A172 (cell line): Measurements from ENCODE around the gene ST3GAL2. TPM values are rescaled to one million over a fixed set of nuclear protein-coding genes. Genes with fewer than 3 reads are reported as not detected.

Experiments used
- DNase-seq: peaks from one replicate; pipeline ENCODE4 v3.0.0-alpha.2; 2015; ENCODE audit warnings: low spot score
- total RNA-seq: library from RNA; depleted of rRNA; stranded (reverse); fragments of >200 nt; shearing (Covaris generic); gene quantifications from 2 replicates; pipeline ENCODE4 v1.2.3, GENCODE V29; 2014

ST3GAL2 gene
- total RNA-seq, 1 experiment from 2014 or later: 17.3 TPM

DNA sequence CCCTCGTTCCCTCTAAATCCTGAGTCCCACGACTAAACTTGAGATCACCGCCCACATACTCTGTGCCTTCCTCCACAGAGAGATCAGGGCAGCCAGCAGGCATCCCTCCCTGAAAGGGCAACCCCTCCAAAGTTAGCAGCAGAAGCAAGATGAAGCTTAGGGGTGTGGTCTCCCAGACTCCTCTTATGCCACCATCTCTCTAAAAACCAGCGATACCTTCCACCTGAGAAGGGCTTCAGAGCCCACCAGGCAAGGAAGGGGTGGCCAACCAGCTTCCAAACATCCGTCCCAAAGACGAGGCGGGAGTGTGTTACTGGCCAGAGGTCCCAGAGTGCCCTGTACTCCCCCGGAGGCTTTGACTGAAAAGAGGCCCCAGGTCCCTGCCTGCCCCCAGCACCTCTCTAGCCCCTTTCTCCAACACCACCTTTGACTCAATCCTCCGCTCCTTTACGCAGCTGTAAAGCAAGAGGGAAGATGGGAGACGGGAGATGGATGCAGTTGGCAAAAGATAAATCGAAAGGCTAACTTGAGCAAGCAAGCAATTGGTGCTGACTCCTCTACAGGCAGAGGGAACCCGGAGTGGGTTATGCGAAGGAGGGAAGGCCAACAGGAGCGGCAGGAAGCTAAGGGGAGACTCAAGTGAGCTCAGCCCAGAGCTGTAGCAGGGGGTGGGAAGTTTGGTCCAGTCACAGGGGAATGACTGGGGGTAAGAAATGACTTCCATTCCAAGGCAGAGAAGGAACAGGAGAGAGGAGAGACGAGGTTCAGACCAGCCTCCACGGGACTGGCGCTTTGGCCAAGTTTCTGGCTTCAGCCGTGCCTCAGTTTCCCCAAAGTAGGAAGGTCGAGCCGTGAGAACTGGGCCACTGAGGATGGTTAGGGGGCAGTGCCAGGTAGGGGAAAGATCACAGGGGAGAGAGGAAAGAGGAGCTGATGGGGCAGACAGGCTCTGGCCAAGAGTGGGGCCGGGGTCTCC is 1.0 kb downstream of the ST3GAL2 start:
- DNase-seq: no peak

DNA sequence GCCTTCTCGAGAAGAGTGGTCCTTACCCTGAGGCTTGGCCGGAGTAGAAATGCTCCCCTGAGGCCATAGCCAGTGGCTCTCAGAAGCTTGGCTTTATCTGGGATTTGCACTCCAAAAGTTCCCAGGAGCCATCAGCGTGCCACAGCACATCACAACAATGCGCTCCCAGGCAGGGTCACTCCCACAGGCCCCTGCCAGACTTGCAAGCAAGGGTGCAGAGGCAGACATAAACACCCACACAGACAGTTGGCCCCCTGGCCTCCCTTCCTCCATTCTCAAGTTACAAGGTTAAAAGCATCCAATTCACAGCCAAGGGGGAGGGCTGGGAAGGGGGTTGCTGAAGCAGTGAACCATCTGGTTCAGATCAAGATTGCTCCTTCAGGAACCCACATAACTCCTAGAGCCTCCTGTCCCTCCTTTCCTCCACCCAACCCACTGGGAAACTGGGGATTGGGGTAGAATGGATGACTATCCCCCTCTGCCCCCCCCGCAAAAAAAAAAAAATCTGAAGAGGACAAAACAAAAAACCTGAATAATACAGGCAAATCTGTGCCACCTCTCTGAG is 1.8 kb downstream of the ST3GAL2 start:
- DNase-seq: no peak

DNA sequence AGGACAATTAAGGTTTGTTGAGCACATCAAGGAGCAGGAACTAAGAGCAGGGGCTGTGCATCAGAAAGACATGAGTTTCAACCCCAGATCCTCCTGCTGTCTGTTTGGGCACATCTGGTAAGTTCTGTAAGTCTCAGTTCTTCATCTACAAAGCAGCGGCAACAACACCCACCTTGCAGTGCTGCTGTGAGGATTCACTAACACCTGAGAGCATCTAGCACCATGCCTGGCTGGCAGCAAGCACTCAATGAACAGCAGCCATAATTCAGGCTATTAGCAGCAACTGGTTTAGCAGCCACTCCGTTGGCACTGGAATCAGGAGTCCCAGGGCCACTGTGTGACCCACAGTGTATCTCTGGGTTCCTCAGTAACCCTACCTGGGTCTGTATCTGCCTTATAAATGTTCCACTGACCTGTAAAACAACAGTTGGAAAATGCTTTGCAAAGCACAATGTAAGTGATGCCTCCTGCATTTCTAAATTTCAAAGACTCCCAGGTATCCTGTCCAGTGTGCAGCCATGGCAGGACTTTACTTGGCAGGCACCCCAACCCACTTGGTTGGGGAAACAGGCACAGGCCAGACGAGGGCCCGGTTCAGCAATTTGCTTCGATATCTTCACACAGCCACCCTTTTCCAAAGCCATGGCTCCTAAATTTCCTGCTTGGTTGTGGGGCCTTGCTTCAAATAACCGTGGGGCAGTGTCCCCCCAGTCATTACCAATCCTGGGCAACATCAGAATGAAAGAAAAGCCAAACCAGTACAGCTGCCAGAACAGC is 4.2 kb downstream of the ST3GAL2 start:
- no peak for DNase-seq

DNA sequence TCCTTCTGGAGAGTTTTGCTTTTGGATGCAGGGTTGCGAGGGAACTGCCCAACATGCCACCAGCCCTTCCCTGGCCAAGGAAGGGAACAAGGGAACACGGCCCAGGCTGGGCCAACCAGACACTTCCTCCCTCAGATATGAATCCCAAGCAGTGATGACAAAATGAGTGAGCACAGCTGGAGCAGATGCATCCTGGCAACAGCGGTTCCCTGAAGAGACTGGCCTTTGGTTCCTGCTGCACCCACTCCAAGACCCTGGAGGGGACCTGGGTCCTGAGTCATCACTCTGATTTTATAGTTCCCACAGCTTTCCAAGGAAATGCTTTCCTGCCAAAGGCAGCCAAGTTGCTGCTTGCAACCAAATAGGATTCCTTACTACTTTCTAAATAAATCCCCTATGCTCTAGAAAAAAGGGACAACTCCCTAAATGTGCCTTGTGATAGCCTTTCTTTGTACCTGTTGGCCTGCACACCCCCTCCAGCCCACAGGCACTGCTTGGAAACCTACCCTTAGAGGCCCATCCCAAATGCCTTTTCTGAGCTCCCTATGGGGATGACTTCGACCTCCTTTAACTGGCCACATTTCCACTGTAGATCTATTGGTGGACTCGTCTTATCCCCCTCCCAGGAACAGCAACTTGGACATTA is 5.3 kb downstream of the ST3GAL2 start:
- peak; percentile 89 for DNase-seq

DNA sequence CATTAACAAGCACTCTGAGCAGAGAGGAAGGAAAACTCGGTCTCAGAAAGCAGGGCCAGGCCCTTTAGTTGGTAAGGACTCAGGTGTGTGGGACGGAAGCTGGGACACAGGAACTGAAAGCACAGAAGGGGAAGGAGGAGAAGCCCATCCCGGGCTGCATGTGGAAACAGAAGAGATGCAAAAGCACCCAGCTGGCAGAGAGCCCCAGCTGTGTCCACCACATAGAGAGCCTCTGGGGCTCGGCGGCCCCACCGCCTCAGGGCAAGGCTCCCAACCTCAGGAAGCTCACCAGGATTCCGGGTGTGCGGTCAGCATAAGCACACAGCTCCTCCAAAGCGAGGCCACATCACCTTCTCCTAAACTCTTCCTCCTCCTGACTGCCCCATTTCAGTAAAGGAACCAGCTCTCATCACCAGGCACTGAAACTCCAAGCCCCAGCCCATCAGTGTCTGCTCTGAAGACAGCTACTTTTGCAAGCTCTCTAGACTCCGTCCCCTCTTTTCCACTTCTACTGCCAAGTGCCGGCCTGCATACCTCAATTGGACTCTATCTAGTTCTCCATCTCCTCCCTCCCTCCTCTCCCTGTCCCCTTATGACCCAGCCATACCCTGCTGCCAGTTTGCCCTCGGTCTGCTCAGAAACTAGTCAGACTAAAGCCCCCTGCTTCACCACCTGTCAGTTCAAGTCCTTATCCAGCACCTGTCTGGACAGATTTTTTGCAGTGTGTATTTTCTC is 6.0 kb downstream of the ST3GAL2 start:
- peak; percentile 51 for DNase-seq

DNA sequence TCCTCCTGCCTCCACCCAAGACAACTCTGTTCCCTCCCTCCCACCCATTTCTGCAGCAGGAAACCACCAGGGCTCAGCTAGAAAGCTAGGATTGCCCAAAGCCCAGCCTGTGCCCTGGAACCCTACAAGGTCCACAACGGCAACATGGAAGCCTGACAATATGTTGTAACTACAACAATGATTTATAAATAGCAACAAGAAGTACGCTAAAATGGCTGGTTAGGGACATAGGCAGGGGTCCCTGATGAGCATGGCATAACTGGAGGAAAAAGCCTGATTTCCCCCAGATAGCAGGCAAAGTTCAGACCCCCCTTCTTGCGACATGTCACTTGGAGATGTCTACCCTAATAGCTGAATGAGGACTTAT is 6.6 kb downstream of the ST3GAL2 start:
- no peak for DNase-seq

DNA sequence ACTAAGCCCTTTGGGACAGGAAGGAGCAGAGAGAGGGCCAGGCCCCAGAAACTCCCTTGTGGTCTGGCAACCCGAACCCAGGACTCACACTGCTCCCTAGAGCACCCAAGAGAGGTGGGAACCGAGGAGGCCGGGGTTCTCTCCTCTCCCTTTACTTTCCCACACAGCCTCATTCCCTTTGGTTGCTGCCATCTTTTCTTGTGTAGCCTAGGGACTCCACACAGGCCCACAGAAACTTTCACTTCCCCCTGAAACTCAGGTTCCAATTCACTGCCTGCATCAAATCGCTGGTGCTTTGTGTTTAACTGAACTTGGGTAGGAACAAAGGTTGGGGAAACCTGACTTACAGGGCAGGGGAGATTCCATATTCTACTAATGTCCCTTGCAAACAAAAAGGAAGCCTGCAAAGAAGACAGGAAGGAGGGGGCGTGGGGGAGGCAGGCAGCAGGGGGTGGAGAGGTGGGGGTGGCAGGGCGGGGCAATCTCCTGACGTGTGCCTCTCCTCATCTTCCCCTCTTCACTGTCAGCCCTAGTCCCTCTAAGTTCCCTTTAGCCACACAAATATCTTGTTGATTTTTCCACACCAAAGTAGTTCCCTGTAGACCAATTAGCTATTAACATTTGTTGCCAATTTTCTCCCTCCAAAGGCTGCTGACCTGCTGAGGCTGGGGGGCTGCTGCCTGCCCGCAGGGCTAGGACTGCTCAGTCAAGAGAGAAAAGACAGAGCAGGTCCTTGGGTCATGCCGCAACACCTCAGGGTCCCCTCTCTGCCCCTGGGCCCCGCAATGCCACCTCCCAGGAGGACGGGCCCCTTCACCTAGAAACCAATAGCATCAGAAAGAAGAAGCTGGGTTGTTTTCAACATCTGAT is 8.0 kb downstream of the ST3GAL2 start:
- DNase-seq: peak; percentile 36

DNA sequence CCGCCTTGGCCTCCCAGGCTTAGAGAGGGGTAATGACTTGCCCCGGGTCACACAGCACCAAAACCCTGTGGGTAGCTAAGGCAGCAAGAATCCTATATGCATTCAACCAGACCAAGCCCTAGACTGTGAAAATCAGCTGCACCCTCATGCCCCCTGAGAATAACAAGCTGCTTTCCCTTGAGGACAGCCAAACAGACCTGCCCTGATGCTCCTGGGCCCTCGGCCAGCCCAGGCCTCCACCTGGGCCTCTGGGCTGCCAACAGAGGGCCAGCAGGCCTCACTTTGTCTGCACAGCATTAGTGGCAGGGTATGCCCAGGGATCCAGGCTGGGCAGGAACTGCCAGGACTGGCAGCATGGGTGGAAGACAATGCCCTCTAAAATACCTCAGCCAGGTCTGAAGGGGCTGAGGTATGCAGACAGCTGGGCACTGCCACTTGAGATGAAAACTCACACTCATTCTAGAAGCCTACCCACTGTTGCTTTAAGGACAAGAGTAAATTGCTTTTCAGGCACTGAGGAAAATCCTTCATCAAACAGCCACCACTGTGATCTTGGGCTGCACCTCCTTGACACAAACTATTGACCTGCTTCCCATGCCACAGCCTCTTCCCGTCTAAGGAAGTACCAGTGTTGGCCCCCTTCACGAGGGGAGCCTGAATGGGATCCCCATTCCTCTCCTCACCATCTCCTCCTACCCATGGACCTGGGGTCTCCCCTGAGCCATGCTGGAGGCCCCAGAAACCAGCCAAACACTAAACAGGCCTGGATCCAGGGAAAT is 8.8 kb downstream of the ST3GAL2 start:
- DNase-seq: no peak

DNA sequence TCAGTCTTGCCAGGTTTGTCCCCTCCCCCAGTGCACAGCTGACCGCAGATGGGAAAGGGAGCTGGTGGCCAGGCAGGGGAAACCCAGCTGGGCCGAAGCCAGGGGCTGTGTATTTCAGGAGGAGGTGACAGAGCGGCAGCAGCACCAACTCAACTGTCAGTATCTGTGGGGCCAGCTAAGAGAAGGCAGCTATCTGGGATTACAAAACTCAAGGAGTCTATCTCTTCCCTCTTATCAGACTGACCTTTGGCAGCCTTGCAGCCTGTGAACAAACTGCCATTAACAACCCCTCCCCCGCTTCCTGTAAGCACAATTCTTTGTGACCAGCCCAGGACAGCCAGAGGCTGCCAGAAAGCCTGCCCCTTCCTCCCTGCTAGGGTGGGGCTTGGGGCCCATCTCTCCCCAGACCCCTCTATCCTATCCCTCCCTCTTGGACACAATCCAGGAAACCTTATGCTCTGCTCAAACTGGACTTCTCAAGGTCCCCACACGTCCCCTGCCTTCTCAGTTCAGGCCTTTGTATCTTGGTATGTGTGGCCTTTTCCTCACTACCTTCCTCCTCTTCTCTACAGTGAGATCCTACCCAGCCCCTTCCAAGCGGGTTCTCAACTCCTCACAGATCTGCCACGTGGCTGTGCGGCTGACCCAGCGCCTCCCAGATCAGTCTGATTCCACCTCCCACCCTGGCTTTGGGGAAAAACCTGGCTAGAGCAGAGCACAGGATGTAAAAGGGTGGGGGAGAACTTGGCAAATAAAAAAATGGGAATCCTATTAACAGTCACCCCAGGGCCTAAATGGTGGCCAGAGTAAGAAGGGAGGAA is 10.5 kb downstream of the ST3GAL2 start:
- peak; percentile 100 for DNase-seq

DNA sequence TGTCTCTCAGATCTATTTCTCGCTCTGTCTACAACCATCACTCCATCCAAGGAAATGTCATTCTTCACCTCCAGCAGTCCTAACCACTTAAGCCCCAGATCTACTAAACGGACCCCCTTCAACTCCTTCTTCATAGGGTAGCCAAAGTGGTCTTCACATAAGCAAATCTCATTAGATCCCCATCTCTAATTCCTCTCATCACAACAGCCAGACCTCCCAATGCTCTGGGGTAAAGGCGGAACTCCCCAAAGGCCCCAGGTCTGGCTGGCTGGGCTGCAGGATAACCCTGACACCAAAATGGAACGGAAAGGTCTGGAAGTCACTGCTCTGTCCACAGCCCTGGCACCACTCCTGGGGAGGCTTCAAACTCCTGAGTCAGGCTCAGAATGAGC is 11.1 kb downstream of the ST3GAL2 start:
- no peak for DNase-seq

DNA sequence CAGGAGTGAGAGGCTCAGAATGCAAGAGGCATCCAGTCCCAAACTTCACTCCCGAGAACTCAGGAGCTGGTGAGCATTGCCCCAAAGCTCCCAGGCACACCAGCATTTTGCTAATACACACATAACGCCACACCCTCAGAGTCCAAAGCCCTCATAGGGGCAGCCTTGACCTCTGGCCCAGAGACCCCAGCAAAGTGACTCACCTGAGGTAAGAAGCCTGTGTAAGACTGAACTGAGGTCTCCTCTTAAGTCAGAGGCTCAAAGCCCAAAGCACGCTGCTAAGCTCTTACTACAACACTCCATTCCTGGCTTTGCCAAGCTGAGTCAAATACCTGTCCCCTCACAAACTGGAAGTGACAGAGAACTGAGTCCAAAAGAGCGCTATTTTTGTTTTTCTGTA is 16.4 kb downstream of the ST3GAL2 start:
- DNase-seq: no peak

DNA sequence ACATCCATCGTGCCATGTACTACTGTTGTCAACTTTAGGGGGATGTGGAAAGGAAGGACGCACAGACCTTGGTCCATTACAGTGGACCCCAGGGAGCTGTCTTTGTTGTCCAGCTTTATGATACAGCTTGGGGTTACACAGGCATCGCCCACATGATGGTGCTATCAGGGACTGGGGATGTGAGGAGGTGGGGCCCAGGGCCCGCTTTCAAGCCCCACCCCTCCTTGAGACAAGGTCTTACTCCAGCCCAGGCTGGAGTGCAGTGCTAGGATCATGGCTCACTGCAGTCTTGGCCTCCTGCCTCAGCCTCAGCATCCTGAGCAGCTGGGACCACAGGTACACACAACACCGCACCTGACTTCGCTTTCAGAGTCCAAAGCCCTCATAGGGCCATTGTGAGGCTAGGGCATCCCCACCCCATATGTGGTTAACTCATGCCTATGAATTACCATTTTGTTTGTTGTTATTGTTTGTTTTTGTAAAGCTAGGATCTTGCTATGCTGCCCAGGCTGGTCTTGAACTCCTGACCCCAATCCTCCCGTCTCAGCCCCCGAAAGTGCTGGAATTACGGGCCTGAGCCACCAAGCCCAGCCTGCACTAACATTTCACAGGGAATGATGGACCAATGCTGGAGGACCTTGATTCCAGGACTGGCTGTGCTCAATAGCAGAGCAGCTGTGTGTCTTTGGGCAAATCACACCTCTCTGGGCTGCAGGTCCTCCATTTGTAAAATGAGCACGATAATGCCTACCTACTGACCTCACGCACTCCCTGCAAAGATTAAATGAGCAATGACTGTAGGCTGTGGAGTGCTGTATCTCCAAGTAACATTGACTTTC is 17.2 kb downstream of the ST3GAL2 start:
- DNase-seq: no peak

DNA sequence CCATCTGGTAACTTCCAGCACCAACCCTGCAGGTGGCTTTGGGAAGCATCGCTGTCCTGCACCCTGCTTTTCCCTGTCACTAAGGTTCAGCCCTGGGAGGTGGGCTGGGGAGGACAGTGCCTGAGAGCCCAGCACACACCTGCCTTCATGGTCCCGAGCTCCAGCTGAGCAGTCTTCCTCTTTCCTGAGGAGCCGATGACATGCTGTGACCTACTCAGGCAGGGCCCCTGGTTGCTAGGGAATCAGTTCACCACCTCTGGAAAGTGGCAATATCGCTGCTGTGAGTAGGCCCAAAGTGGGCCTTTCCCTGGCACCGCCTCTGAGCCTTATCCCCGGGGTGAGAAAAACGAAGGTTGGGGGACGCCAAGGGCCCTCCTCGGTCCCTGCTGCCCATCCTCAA is 17.9 kb downstream of the ST3GAL2 start:
- DNase-seq: no peak

DNA sequence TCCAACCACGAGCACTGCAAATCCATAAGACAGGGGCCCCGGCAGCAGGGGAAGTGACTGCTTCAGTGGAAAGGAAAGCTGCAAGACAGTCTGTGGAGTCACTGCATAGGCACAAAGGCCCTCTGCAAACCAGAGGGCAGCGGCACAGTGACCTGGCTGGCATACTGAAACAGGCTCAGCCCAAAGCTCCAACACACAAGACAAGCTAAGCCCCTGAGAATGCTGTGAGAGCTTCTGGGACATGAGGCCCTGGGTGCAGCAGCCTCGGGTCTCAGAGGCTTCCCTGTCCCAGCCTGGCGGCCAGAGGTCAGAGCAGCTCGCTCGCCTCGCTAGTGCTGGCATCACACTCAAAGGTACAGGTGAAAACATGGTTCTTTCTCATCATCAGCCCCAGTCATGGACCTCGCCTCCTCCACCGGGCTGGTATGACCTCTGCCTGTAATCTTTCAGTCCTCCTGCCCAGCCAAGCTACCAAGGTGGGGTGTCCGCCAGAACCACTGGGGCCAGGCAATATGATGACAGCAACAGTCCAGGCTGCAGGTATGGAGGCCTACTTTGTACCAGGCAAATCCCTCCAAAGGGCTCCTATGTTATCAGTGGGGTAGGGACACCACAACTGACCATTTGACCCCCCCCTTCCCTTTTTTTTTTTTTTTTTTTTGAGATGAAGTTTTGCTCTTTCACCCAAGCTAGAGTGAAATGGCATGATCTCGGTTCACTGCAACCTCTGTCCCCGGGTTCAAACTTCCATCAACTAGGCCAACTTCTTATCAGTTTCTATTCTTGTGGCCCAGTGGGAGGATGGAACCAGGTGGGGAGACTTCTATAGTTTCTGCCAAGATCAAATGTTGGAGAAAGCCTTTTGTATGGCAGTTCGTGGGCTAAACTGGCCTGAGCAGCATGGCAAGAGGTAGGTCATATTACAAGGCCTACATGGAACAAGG is 19.2 kb downstream of the ST3GAL2 start:
- DNase-seq: no peak

DNA sequence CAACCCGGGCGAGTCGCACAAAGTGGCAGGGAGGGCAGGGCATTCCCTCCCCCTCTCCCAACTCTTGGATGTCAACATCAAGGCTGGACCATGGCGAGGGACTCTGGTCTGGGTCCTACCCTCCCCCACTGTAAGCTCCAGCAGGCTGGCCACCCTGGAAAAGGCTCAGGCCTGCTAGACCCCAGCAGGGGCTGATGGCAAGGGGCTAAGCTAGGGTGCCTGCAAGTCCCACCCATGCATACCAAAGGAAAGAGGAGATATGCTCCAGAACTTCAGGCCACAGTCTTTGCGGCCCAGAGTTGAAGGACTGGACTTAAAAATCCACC is 19.9 kb downstream of the ST3GAL2 start:
- DNase-seq: no peak

DNA sequence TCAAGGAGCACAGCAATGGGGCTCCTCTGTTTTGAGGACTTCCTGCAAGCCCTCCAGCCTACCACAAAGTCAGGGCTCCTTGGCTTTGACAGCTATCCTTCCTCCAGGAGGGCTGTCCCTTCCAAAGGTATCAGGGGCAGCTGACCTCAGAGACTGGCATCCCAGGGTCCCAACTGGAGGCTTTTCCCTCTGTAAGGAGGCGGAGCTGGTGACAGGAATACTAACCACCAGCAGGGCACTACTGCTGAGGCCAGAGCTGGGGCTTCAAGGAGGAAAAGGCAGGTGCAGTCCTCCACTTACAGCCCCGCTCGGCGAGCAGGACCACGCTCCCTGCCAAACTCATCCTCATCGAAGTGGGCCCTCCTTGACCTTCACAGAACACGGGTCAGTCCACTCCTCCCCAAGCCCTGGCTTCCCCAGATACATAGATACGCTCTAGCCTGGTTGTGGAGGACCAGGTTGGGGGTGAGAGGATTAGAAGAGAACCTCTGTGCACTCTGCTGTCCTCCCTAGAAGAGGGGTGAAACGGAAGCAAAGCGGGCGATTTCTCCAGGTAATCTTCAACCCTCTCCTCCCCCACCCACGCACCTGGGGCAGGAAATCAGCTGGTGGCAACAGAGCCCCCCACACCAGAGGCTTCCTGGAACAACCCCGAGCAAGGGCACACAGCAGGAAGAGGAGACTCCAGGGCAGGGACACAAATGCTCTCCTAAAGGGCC is 20.5 kb downstream of the ST3GAL2 start:
- no peak for DNase-seq
